SK-N-SH (cell line): ENCODE results near the gene CRIP2. TPM values are rescaled to one million over a fixed set of nuclear protein-coding genes. Genes with fewer than 3 reads are reported as not detected.

Source experiments
- CTCF ChIA-PET: fragments of 300-600, 350-600 bp; formaldehyde crosslinking; extraction: SDS; loops from one replicate; lab custom pipeline; 2021; lab: Yijun Ruan, JAX
- POLR2A ChIA-PET: fragments of 350-600 bp; sonication (Branson Sonifier 250); formaldehyde crosslinking; extraction: SDS; loops from one replicate; lab custom pipeline; 2020; ENCODE audit warnings: antibody characterized with exemption, inconsistent platforms; lab: Yijun Ruan, JAX
- DNase-seq: peaks from one replicate; pipeline ENCODE4 v3.0.0; 2012
- H2AFZ ChIP-seq: fragments of 200-600 bp; sonication (generic); 2 replicates; pipeline ENCODE4 v1.8.1; 2016; ENCODE audit warnings: antibody characterized with exemption, mild to moderate bottlenecking, low read depth
- H3F3A ChIP-seq: fragments of 200-600 bp; sonication (generic); replicated peaks from 2 replicates; pipeline ENCODE3; 2016; ENCODE audit warnings: antibody characterized with exemption, mild to moderate bottlenecking; ENCODE audit not compliant: insufficient read depth
- H3K27ac ChIP-seq, 2 experiments: fragments of 200-500 bp in 1 of 2; fragments of 200-600 bp in 1 of 2; sonication (Bioruptor generic) in 1 of 2; sonication (generic), shearing (Covaris generic) in 1 of 2; 2 replicates each; pipeline versions ENCODE4 v1.5.1 to v1.6.1; 2014 to 2016; ENCODE audit warnings: low read depth in 2 of 2, inconsistent platforms in 1 of 2, low read length in 1 of 2, mild to moderate bottlenecking in 1 of 2, mixed read lengths in 1 of 2
- H3K27me3 ChIP-seq: fragments of 200-600 bp; sonication (generic), shearing (Covaris generic); 2 replicates; pipeline ENCODE4 v1.6.1; 2016; ENCODE audit warnings: mixed run types; ENCODE audit not compliant: insufficient read depth
- H3K36me3 ChIP-seq, 2 experiments: fragments of 200-500 bp in 1 of 2; fragments of 200-600 bp in 1 of 2; sonication (Bioruptor generic) in 1 of 2; sonication (generic) in 1 of 2; replicated peaks in 1 of 2; 2 replicates each; pipeline versions ENCODE3 to v1.5.1; 2014 to 2016; ENCODE audit warnings: low read length in 1 of 2, mild to moderate bottlenecking in 1 of 2; ENCODE audit not compliant: insufficient read depth in 2 of 2, control insufficient read depth in 1 of 2
- H3K4me1 ChIP-seq, 2 experiments: fragments of 200-500 bp in 1 of 2; fragments of 200-600 bp in 1 of 2; sonication (Bioruptor generic) in 1 of 2; sonication (generic), shearing (Covaris generic) in 1 of 2; 2 replicates each; pipeline versions ENCODE4 v1.5.1 to v1.6.1; 2014 to 2016; ENCODE audit warnings: low read depth in 1 of 2, low read length in 1 of 2, mixed run types in 1 of 2; ENCODE audit not compliant: insufficient read depth in 2 of 2, control insufficient read depth in 1 of 2
- H3K4me2 ChIP-seq: fragments of 200-600 bp; sonication (generic), shearing (Covaris generic); 2 replicates; pipeline ENCODE4 v1.6.1; 2017; ENCODE audit warnings: mixed run types
- H3K4me3 ChIP-seq, 2 experiments: fragments of 200-500 bp in 1 of 2; fragments of 200-600 bp in 1 of 2; sonication (Bioruptor generic) in 1 of 2; sonication (generic), shearing (Covaris generic) in 1 of 2; 2 replicates each; pipeline versions ENCODE4 v1.5.1 to v1.8.1; 2014 to 2016; ENCODE audit warnings: low read depth in 2 of 2, inconsistent platforms in 1 of 2, low read length in 1 of 2, mild to moderate bottlenecking in 1 of 2, mixed read lengths in 1 of 2, moderate library complexity in 1 of 2
- H3K79me2 ChIP-seq: fragments of 200-600 bp; sonication (generic); 2 replicates; pipeline ENCODE4 v1.8.1; 2017; ENCODE audit warnings: mild to moderate bottlenecking; ENCODE audit not compliant: insufficient read depth
- H3K9ac ChIP-seq: fragments of 200-600 bp; sonication (generic); 2 replicates; pipeline ENCODE4 v1.6.1; 2017; ENCODE audit warnings: mixed run types
- H3K9me2 ChIP-seq: fragments of 200-600 bp; sonication (generic); 2 replicates; pipeline ENCODE4 v1.6.1; 2017; ENCODE audit warnings: mixed run types
- H3K9me3 ChIP-seq: fragments of 200-600 bp; sonication (generic); 2 replicates; pipeline ENCODE4 v1.6.1; 2017; ENCODE audit warnings: mixed run types, mild to moderate bottlenecking, moderate library complexity
- H4K20me1 ChIP-seq: fragments of 200-600 bp; sonication (generic); 2 replicates; pipeline ENCODE4 v1.6.1; 2017; ENCODE audit warnings: mild to moderate bottlenecking, mixed run types; ENCODE audit not compliant: insufficient read depth
- CTCF ChIP-seq: fragments of 200-600 bp; sonication (generic); IDR thresholded peaks from 2 replicates; pipeline ENCODE4 v1.6.1; 2017; ENCODE audit warnings: antibody characterized with exemption, mild to moderate bottlenecking, moderate library complexity
- EP300 ChIP-seq, 2 experiments: IDR thresholded peaks; 2 replicates each; pipeline versions ENCODE4 v1.4.0 to v1.6.1; 2012; ENCODE audit warnings: borderline replicate concordance in 1 of 2, low read depth in 1 of 2, low read length in 1 of 2
- FOXJ3 ChIP-seq: sonication (generic); formaldehyde crosslinking; IDR thresholded peaks from 2 replicates; pipeline ENCODE4 v1.5.1; 2020; ENCODE audit warnings: mild to moderate bottlenecking, missing genetic modification reagents
- GATA2 ChIP-seq: sonication (generic); formaldehyde crosslinking; IDR thresholded peaks from 2 replicates; pipeline ENCODE4 v1.5.0; 2020; ENCODE audit warnings: mild to moderate bottlenecking, missing genetic modification reagents
- JUND ChIP-seq: IDR thresholded peaks from 2 replicates; pipeline ENCODE4 v1.4.0; 2012
- MAX ChIP-seq: IDR thresholded peaks from 2 replicates; pipeline ENCODE4 v1.4.0; 2012; ENCODE audit warnings: low read depth
- NFIC ChIP-seq: IDR thresholded peaks from 2 replicates; pipeline ENCODE4 v1.4.0; 2012; ENCODE audit warnings: borderline replicate concordance
- NRF1 ChIP-seq: IDR thresholded peaks from 2 replicates; pipeline ENCODE4 v1.6.1; 2012; ENCODE audit warnings: low read depth, mild to moderate bottlenecking, low read length
- RAD21 ChIP-seq: IDR thresholded peaks from 2 replicates; pipeline ENCODE4 v1.6.1; 2012; ENCODE audit warnings: mild to moderate bottlenecking, low read length
- RCOR1 ChIP-seq: fragments of 150-350 bp; IDR thresholded peaks from 2 replicates; pipeline ENCODE4 v1.6.1; 2017; ENCODE audit warnings: antibody characterized with exemption, low read length
- RFX5 ChIP-seq: IDR thresholded peaks from 2 replicates; pipeline ENCODE4 v1.6.1; 2012; ENCODE audit warnings: mild to moderate bottlenecking, improper control_type of control experiment, low read length
- TCF12 ChIP-seq: IDR thresholded peaks from 2 replicates; pipeline ENCODE4 v1.4.0; 2012
- TEAD4 ChIP-seq: IDR thresholded peaks from 2 replicates; pipeline ENCODE4 v1.4.0; 2012; ENCODE audit warnings: mild to moderate bottlenecking, borderline replicate concordance; ENCODE audit not compliant: insufficient read depth
- USF1 ChIP-seq: IDR thresholded peaks from 2 replicates; pipeline ENCODE4 v1.4.0; 2012; ENCODE audit warnings: low read depth, borderline replicate concordance
- USF2 ChIP-seq: fragments of 150-350 bp; IDR thresholded peaks from 2 replicates; pipeline ENCODE4 v1.6.1; 2017; ENCODE audit warnings: antibody characterized with exemption, low read length, low read depth, borderline replicate concordance
- ZBTB33 ChIP-seq: IDR thresholded peaks from 2 replicates; pipeline ENCODE4 v1.4.0; 2012; ENCODE audit warnings: low read depth, borderline replicate concordance
- WGBS: methylation state at CpG from one replicate; pipeline ENCODE4 v1.1.6; 2017; ENCODE audit warnings: low lambda C conversion rate; 5-methylcytosine and 5-hydroxymethylcytosine counted together
- polyA plus RNA-seq, 3 experiments: library from polyadenylated mRNA; depleted of rRNA; stranded (reverse); fragments of >200 nt; gene quantifications; 2 replicates each; pipeline ENCODE4 v1.2.3, GENCODE V29; 2012

The CRIP2 gene
- polyA plus RNA-seq, 1 of the 3 experiments (the other 2 are of a cell fraction), result 335 TPM

- H3K4me1 ChIP-seq, result no peaks in the 10 kb centered on the region
- DNase-seq, result no peak
- H4K20me1 ChIP-seq, result no peaks in the 10 kb centered on the region
- peaks cover 6 to 60% of the 10 kb centered on the region in 2 experiments for H3K36me3 ChIP-seq
- no peaks in the 10 kb centered on the region for H3F3A ChIP-seq
- no peak overlapping the region for H3K4me2 ChIP-seq
- TF ChIP-seq USF2, result no peak
- no peak for TF ChIP-seq CTCF
- no peak for TF ChIP-seq GATA2 (CRISPR knock-in tag)
- no peak for TF ChIP-seq TEAD4
- no peak for TF ChIP-seq RFX5
- no peak for TF ChIP-seq RCOR1
- no peak for TF ChIP-seq EP300 (IDR thresholded peaks at IDR 0.05; ENCODE audit: borderline replicate concordance in 1 of 2, low read depth in 1 of 2, low read length in 1 of 2)
- TF ChIP-seq USF1, result no peak
- TF ChIP-seq MAX, result no peak
- TF ChIP-seq TCF12, result no peak
- no peak for TF ChIP-seq RAD21
- TF ChIP-seq NFIC, result no peak
- no peak for TF ChIP-seq ZBTB33
- no peak for TF ChIP-seq JUND
- no peak for TF ChIP-seq NRF1
- no peak for TF ChIP-seq FOXJ3 (CRISPR knock-in tag)
- TF ChIP-seq, all 33 proteins: peak for 0
- Histone ChIP-seq H3K27me3 (no peaks in the 10 kb centered on the region), H3K9ac (no peak overlapping the region), H3K27ac (no peak overlapping the region), H3K9me3 (no peaks in the 10 kb centered on the region), H3K9me2 (no peaks in the 10 kb centered on the region), H3K79me2 (no peaks in the 10 kb centered on the region; the same call in 1 of the 2 replicates), H2AFZ (no peak overlapping the region), H3K4me3 (no peak overlapping the region)
- WGBS, result 96% methylated on average over 4 of the region's 18 CpGs
- ChIA-PET CTCF (interaction anchor here (0.7 to 3.7 kb wide), 4 partner anchors 10 to 32 kb away, joined by 4 to 13 read pairs (median 8); no protein-coding TSS in a partner anchor), POLR2A (no interaction called here)
These were observed 16.6 kb upstream of the CRIP2 start for GRCh38 chr14:105458010-105458409.
